OCI-LY3 (cell line): Measurements from ENCODE around the gene MYL7.
"Not testable (repeated sequence)": the region's sequence is repeated elsewhere in the genome, so short reads cannot be mapped to it uniquely, and the experiment has no call there.

ENCODE experiments used
- CTCF ChIP-seq: fragments of 200-600, 300-600 bp; sonication (generic); IDR thresholded peaks from 2 replicates; pipeline ENCODE4 v1.5.1; 2014; ENCODE audit warnings: antibody characterized with exemption, low read length, low read depth
- EZH2phosphoT487 ChIP-seq: fragments of 200-600 bp; shearing (Covaris generic); IDR thresholded peaks from 2 replicates; pipeline ENCODE4 v1.6.1; 2018; ENCODE audit warnings: antibody characterized with exemption, mixed run types, low read depth

DNA sequence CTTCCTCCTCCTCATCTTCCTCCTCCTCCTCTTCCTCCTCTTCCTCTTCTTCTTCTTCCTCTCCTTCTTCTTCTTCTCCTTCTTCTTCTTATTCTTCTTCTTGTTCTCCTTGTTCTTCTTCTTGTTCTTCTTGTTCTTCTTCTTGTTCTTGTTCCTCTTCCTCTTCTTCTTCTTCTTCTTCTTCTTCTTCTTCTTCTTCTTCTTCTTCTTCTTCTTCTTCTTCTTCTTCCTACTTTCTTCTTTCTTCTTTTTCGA lies 33.5 kb upstream of the MYL7 start:
- not testable (repeated sequence) for TF ChIP-seq CTCF, EZH2phosphoT487
